Mesenchymal stem cell (in vitro differentiated cells and primary cell): Measurements from ENCODE around the gene ALG10B.
"Not testable (repeated sequence)": the region's sequence is repeated elsewhere in the genome, so short reads cannot be mapped to it uniquely, and the experiment has no call there.

ENCODE experiments used
- DNase-seq: peaks from one replicate; pipeline ENCODE4 v3.0.0-alpha.2; 2013
- H2AFZ ChIP-seq: one replicate; pipeline ENCODE4 v1.6.1; 2013; ENCODE audit warnings: low read depth, mild to moderate bottlenecking, control low read depth, inconsistent platforms, low read length, moderate library complexity
- H2AK5ac ChIP-seq: 2 replicates; pipeline ENCODE4 v1.6.1; 2013; ENCODE audit warnings: low read length, moderate library complexity, mild to moderate bottlenecking, inconsistent platforms; ENCODE audit not compliant: severe bottlenecking
- H2BK120ac ChIP-seq: one replicate; pipeline ENCODE4 v1.6.1; 2013; ENCODE audit warnings: low read depth, mild to moderate bottlenecking, inconsistent platforms, low read length, moderate library complexity
- H2BK12ac ChIP-seq, 2 experiments: one replicate each; pipeline ENCODE4 v1.6.1; 2013; ENCODE audit warnings: inconsistent platforms in 2 of 2, low read length in 2 of 2, mild to moderate bottlenecking in 2 of 2, moderate library complexity in 2 of 2, control low read depth in 1 of 2
- H2BK15ac ChIP-seq: one replicate; pipeline ENCODE4 v1.6.1; 2013; ENCODE audit warnings: mild to moderate bottlenecking, low read depth, inconsistent platforms; ENCODE audit not compliant: poor library complexity, severe bottlenecking
- H2BK5ac ChIP-seq: 2 replicates; pipeline ENCODE4 v1.6.1; 2013; ENCODE audit warnings: low read depth, mild to moderate bottlenecking, low read length, control low read depth, inconsistent platforms; ENCODE audit not compliant: poor library complexity, severe bottlenecking
- H3K14ac ChIP-seq, 2 experiments: one replicate each; pipeline ENCODE4 v1.6.1; 2013; ENCODE audit warnings: inconsistent platforms in 2 of 2, low read length in 2 of 2, control low read depth in 1 of 2, mild to moderate bottlenecking in 1 of 2, moderate library complexity in 1 of 2
- H3K18ac ChIP-seq, 2 experiments: one replicate each; pipeline ENCODE4 v1.6.1; 2013; ENCODE audit warnings: inconsistent platforms in 2 of 2, low read length in 2 of 2, control low read depth in 1 of 2, low read depth in 1 of 2, mild to moderate bottlenecking in 1 of 2
- H3K23ac ChIP-seq, 2 experiments: one replicate each; pipeline ENCODE4 v1.6.1; 2013; ENCODE audit warnings: inconsistent platforms in 2 of 2, low read length in 2 of 2, mild to moderate bottlenecking in 2 of 2, moderate library complexity in 2 of 2, control low read depth in 1 of 2
- H3K27ac ChIP-seq: 2 replicates; pipeline ENCODE4 v1.5.1; 2013; ENCODE audit warnings: mild to moderate bottlenecking, moderate library complexity, low read length, control low read depth, inconsistent platforms; ENCODE audit not compliant: poor library complexity, severe bottlenecking
- H3K27me3 ChIP-seq, 2 experiments: 2 replicates each; pipeline versions ENCODE4 v1.6.1 to v1.7.0; 2013; ENCODE audit warnings: low read length in 2 of 2, mild to moderate bottlenecking in 2 of 2, moderate library complexity in 2 of 2, control low read depth in 1 of 2, inconsistent platforms in 1 of 2; ENCODE audit not compliant: control insufficient read depth in 1 of 2, insufficient read depth in 1 of 2
- H3K36me3 ChIP-seq, 2 experiments: 2 replicates each; pipeline versions ENCODE4 v1.6.1 to v1.7.0; 2013; ENCODE audit warnings: low read length in 2 of 2, control low read depth in 1 of 2, inconsistent platforms in 1 of 2, low read depth in 1 of 2, mild to moderate bottlenecking in 1 of 2; ENCODE audit not compliant: insufficient read depth in 2 of 2, control insufficient read depth in 1 of 2
- H3K4ac ChIP-seq, 2 experiments: one replicate each; pipeline ENCODE4 v1.6.1; 2013; ENCODE audit warnings: inconsistent platforms in 2 of 2, low read length in 2 of 2, mild to moderate bottlenecking in 2 of 2, moderate library complexity in 2 of 2, control low read depth in 1 of 2, low read depth in 1 of 2
- H3K4me1 ChIP-seq: 2 replicates; pipeline ENCODE4 v1.6.1; 2013; ENCODE audit warnings: low read depth, low read length, control low read depth; ENCODE audit not compliant: control insufficient read depth, insufficient read depth
- H3K4me2 ChIP-seq: 2 replicates; pipeline ENCODE4 v1.6.1; 2013; ENCODE audit warnings: low read length, mild to moderate bottlenecking, inconsistent platforms; ENCODE audit not compliant: poor library complexity, severe bottlenecking
- H3K4me3 ChIP-seq, 2 experiments: 2 replicates each; pipeline versions ENCODE4 v1.5.1 to v1.7.0; 2013; ENCODE audit warnings: low read length in 2 of 2, mild to moderate bottlenecking in 2 of 2, control low read depth in 1 of 2, low read depth in 1 of 2; ENCODE audit not compliant: insufficient read depth in 1 of 2
- H3K79me1 ChIP-seq: replicated peaks from 2 replicates; pipeline ENCODE4 v1.6.1; 2013; ENCODE audit warnings: mild to moderate bottlenecking, control low read depth, low read length, inconsistent platforms; ENCODE audit not compliant: poor library complexity, severe bottlenecking
- H3K9ac ChIP-seq: 2 replicates; pipeline ENCODE4 v1.7.0; 2013; ENCODE audit warnings: mild to moderate bottlenecking, low read length, moderate library complexity
- H3K9me3 ChIP-seq: 2 replicates; pipeline ENCODE4 v1.7.0; 2013; ENCODE audit warnings: mild to moderate bottlenecking, low read length; ENCODE audit not compliant: control insufficient read depth
- H4K8ac ChIP-seq: one replicate; pipeline ENCODE4 v1.6.1; 2013; ENCODE audit warnings: inconsistent platforms, mild to moderate bottlenecking, low read length, moderate library complexity
- H4K91ac ChIP-seq: one replicate; pipeline ENCODE4 v1.6.1; 2013; ENCODE audit warnings: mild to moderate bottlenecking, low read length, inconsistent platforms
- WGBS: methylation state at CpG from one replicate; pipeline ENCODE4 v1.1.7; 2013; ENCODE audit warnings: mixed read lengths; 5-methylcytosine and 5-hydroxymethylcytosine counted together

The ALG10B gene

DNA sequence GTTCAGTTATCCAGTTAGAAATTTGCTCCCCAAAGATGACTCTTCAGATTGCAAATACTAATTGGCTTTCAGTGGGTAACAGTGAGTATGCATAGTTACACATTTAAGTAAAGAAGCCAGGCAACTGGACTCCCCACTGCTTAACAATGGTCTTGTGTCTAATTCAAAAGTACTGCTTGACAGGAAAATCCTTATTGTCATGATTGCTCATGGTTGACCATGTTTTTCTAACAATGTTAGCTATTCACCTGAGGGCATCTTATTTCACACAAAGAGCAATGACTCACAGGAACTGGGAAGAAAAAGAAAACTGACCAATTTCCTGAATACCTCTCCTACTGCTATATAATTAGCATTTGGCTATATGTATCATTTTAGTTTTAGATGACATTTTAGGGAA is 33.7 kb upstream of the ALG10B start:
- H2BK120ac ChIP-seq, result no peak overlapping the region
- H3K4ac ChIP-seq, result no peak overlapping the region
- H3K36me3 ChIP-seq, result no peaks in the 10 kb centered on the region
- no peak overlapping the region for H2BK12ac ChIP-seq
- no peak overlapping the region for H3K18ac ChIP-seq
- no peak overlapping the region for H2AK5ac ChIP-seq
- H3K14ac ChIP-seq, result no peak overlapping the region
- no peak overlapping the region for H3K27ac ChIP-seq
- H3K9me3 ChIP-seq, result no peaks in the 10 kb centered on the region
- DNase-seq, result no peak
- H3K4me2 ChIP-seq, result no peak overlapping the region
- no peaks in the 10 kb centered on the region for H3K27me3 ChIP-seq
- H2AFZ ChIP-seq, result no peak overlapping the region
- H3K9ac ChIP-seq, result no peak overlapping the region
- H3K23ac ChIP-seq, result no peak overlapping the region
- H2BK15ac ChIP-seq, result no peak overlapping the region
- no peak overlapping the region for H4K91ac ChIP-seq
- no peaks in the 10 kb centered on the region for H3K4me1 ChIP-seq
- no peaks in the 10 kb centered on the region for H3K79me1 ChIP-seq
- H2BK5ac ChIP-seq, result no peak overlapping the region
- no peak overlapping the region for H4K8ac ChIP-seq
- no peak overlapping the region for H3K4me3 ChIP-seq

DNA sequence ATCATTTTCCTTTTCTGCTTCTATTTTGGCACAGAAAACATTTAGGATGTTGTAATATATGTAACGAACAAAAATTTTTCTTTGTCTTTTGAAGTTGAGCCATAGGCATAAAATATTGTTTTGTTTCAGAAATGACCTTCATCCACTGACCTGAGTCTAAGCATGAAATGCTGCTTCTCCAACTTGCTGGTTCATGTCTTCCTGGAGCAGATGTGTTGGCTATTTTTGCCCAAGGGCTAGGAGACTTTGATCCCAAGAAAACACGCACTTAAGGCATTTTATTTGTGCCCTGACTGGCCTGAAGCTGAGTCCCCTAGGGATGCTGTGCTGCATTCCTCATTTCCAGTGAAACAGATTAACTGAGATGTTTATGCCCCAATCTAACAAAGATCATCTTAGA is 27.2 kb upstream of the ALG10B start:
- no peaks in the 10 kb centered on the region for H3K9me3 ChIP-seq
- H3K23ac ChIP-seq, result no peak overlapping the region
- no peak overlapping the region for H3K18ac ChIP-seq
- H3K4me2 ChIP-seq, result no peak overlapping the region
- H2BK120ac ChIP-seq, result no peak overlapping the region
- H2BK5ac ChIP-seq, result no peak overlapping the region
- WGBS, result 64% methylated on average over 2 of the region's 2 CpGs
- H3K4me3 ChIP-seq, result no peak overlapping the region
- no peak overlapping the region for H4K91ac ChIP-seq
- no peak overlapping the region for H2BK15ac ChIP-seq
- no peak for DNase-seq
- no peaks in the 10 kb centered on the region for H3K27me3 ChIP-seq
- no peaks in the 10 kb centered on the region for H3K79me1 ChIP-seq
- no peak overlapping the region for H3K4ac ChIP-seq
- H2AK5ac ChIP-seq, result no peak overlapping the region
- H4K8ac ChIP-seq, result no peak overlapping the region
- H2BK12ac ChIP-seq, result no peak overlapping the region
- no peak overlapping the region for H3K27ac ChIP-seq
- no peak overlapping the region for H3K9ac ChIP-seq
- no peak overlapping the region for H3K14ac ChIP-seq
- H3K36me3 ChIP-seq, result no peaks in the 10 kb centered on the region
- no peak overlapping the region for H2AFZ ChIP-seq
- H3K4me1 ChIP-seq, result no peaks in the 10 kb centered on the region

DNA sequence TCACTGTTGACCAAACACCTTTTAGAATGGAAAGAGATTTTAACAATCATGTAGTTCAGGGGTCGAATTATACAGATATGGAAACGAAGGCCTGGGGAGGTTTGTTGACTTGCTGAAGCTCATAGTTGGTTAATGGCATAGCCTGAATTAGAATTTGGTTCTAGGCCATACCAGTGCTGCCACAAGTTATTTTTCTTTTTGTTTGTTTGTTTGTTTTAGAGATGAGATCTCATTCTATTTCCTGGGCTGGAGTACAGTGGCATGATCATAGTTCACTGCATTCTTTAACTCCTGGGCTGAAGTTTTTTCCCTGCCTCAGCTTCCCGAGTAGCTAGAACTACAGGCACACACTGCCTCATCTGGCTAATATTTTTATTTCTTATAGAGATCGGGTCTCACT is 25.4 kb upstream of the ALG10B start:
- Histone ChIP-seq H3K36me3 (no peaks in the 10 kb centered on the region), H2AFZ (no peak overlapping the region), H3K4me2 (no peak overlapping the region), H2BK5ac (no peak overlapping the region), H3K9me3 (no peaks in the 10 kb centered on the region), H3K9ac (no peak overlapping the region), H2BK15ac (no peak overlapping the region), H3K79me1 (no peaks in the 10 kb centered on the region), H3K18ac (no peak overlapping the region), H4K91ac (no peak overlapping the region), H4K8ac (no peak overlapping the region), H3K4me1 (no peaks in the 10 kb centered on the region), H3K27ac (no peak overlapping the region), H2BK120ac (no peak overlapping the region), H3K4ac (no peak overlapping the region), H3K23ac (no peak overlapping the region), H3K4me3 (no peak overlapping the region), H3K27me3 (no peaks in the 10 kb centered on the region), H2AK5ac (no peak overlapping the region), H2BK12ac (no peak overlapping the region), H3K14ac (no peak overlapping the region)
- 61% methylated on average over 4 of the region's 4 CpGs for WGBS
- DNase-seq, result no peak

GRCh38 chr12:38302972-38303371 is 13.6 kb upstream of the ALG10B start:
- not testable (repeated sequence) for H3K14ac ChIP-seq, H3K27me3 ChIP-seq, H2BK120ac ChIP-seq, H2BK15ac ChIP-seq, H3K18ac ChIP-seq, H3K4me1 ChIP-seq, H3K36me3 ChIP-seq, H4K8ac ChIP-seq, H3K9me3 ChIP-seq, H3K27ac ChIP-seq, H3K23ac ChIP-seq, H2BK5ac ChIP-seq, H3K9ac ChIP-seq, H2AFZ ChIP-seq, H3K4ac ChIP-seq, H3K4me3 ChIP-seq, H2BK12ac ChIP-seq, H3K4me2 ChIP-seq, H4K91ac ChIP-seq, H3K79me1 ChIP-seq, DNase-seq, H2AK5ac ChIP-seq
- WGBS, result no CpG with 5 or more reads among the region's 1 CpG
